Naive B cell (primary cell): ENCODE measurements around the gene KCNJ2. TPM values are rescaled to one million over a fixed set of nuclear protein-coding genes. Genes with fewer than 3 reads are reported as not detected.
A peak's percentile ranks its signal among the peaks of the same experiment; 100 is the strongest.

Experiments
- ATAC-seq, 2 donors: fragments of 150-1000 bp; cut with Tn5 transposase; 2 replicates each; pipeline ENCODE4 v1.10.0; 2021; ENCODE audit warnings: low read depth in 2 of 2, mild to moderate bottlenecking in 2 of 2, moderate library complexity in 2 of 2
- DNase-seq: peaks from one replicate; pipeline ENCODE4 v3.0.0; 2022
- H3K27ac Mint-ChIP-seq, 6 donors: one replicate each; pipeline ENCODE4 v1.8.0; 2020 to 2022; ENCODE audit warnings: mild to moderate bottlenecking in 6 of 6, mixed read lengths in 6 of 6, moderate library complexity in 5 of 6, inconsistent platforms in 2 of 6
- H3K27me3 Mint-ChIP-seq, 3 donors: one replicate each; pipeline ENCODE4 v1.8.0; 2021 to 2022; ENCODE audit warnings: mixed read lengths in 3 of 3, mild to moderate bottlenecking in 1 of 3
- H3K36me3 Mint-ChIP-seq, 2 donors: one replicate each; pipeline ENCODE4 v1.8.0; 2020 to 2022; ENCODE audit warnings: mixed read lengths in 2 of 2, inconsistent platforms in 1 of 2, mild to moderate bottlenecking in 1 of 2
- H3K4me1 Mint-ChIP-seq, 3 donors: one replicate each; pipeline ENCODE4 v1.8.0; 2020 to 2022; ENCODE audit warnings: mixed read lengths in 3 of 3, inconsistent platforms in 1 of 3, mild to moderate bottlenecking in 1 of 3, moderate library complexity in 1 of 3
- H3K4me3 Mint-ChIP-seq, 8 donors: one replicate each; pipeline ENCODE4 v1.8.0; 2020 to 2022; ENCODE audit warnings: mild to moderate bottlenecking in 8 of 8, mixed read lengths in 8 of 8, moderate library complexity in 8 of 8, inconsistent platforms in 2 of 8
- H3K9me3 Mint-ChIP-seq, 7 donors: one replicate each; pipeline ENCODE4 v1.8.0; 2020 to 2022; ENCODE audit warnings: mixed read lengths in 7 of 7, mild to moderate bottlenecking in 5 of 7, inconsistent platforms in 2 of 7, moderate library complexity in 1 of 7
- polyA plus RNA-seq, 6 donors: library from polyadenylated mRNA; unstranded; fragments of 300-500 nt; fragmentation: Illumina TruSeq; gene quantifications; one replicate each; pipeline ENCODE4 v1.2.3, GENCODE V29; 2021; ENCODE audit warnings: low read depth in 6 of 6

The KCNJ2 gene
- not detected for polyA plus RNA-seq

DNA sequence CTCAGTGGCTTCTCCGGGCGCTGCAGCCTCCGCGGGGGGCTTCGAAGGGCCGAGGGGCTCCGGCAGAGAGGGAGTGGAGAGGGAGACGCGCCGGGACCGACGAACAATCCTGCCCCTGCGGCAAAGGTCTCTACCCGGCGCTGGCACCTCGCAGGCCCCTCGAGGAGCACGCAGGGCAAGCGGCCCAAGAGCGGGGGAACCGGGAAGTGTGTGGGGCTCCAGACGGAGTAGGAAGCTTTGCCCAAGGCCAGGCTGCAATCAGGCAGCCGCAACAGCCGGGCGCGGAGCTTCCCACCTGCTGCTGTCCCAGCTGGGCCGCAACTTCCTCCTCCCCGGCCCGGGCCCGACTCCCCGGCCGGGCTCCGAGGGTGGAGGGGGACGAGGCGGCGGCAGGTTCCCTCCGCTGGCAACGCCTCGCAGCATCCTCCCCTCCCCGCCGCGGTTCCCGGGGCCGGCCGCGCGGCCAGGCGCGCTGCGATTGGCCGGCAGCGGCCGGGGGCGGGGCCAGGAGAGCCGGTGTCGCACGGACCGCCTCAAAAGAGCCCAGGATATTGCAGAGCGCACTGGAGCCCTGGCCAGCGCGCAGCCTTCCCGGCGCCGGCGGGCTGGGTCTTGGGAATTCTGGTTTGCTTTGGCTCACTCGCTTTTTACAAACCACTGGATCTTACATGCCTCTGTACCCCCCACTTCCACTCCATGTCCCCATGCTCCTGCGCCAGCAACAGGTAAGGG, at the start of gene KCNJ2:
KCNJ2 (plus strand) TSS at position 556 of the 732 bp plus-strand sequence. CDS start 5,508 bp downstream, outside the sequence.
- ATAC-seq (peak; percentile 88 to 90), DNase-seq (peak; percentile 71)
- peaks cover 13 to 21% (median 18%) of the 10 kb centered on the region in 3 donors for H3K4me1 Mint-ChIP-seq
- no peaks in the 10 kb centered on the region for H3K9me3 Mint-ChIP-seq
- H3K36me3 Mint-ChIP-seq: no peaks in the 10 kb centered on the region
- peak within 1 kb of the TSS in 5 of 6 donors; percentile 13 to 91 (median 39) for H3K27ac Mint-ChIP-seq
- H3K27me3 Mint-ChIP-seq: peaks cover 21 to 50% (median 31%) of the 10 kb centered on the region in 3 donors
- peak within 1 kb of the TSS; percentile 80 to 93 (median 90) for H3K4me3 Mint-ChIP-seq

DNA sequence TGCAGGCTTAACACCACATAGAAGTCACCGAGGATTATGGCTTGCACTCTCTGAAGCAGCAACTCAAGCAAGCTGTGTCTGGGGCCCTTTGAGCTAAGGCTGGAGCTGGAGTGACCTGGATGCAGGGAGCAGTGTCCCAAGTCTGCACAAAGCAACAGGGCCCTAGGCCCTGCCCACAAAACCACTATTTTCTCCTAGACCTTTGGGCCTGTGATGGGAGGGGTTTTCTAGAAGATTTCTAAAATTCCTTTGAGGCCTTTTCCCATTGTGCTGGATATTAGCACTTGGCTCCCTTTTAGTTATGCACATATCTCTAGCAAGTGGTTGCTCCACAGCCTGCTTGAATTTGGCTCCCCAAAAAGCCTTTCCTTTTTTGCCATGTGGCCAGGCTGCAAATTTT, 49.8 kb upstream of the KCNJ2 start:
- Mint-ChIP-seq H3K4me3 (no peak overlapping the region), H3K27ac (no peak overlapping the region), H3K9me3 (peaks cover 0 to 13% (median 0%) of the 10 kb centered on the region in 7 donors), H3K36me3 (no peaks in the 10 kb centered on the region), H3K4me1 (peaks cover 0 to 5% (median 0%) of the 10 kb centered on the region in 3 donors), H3K27me3 (no peaks in the 10 kb centered on the region)
- no peak for DNase-seq
- no peak for ATAC-seq

DNA sequence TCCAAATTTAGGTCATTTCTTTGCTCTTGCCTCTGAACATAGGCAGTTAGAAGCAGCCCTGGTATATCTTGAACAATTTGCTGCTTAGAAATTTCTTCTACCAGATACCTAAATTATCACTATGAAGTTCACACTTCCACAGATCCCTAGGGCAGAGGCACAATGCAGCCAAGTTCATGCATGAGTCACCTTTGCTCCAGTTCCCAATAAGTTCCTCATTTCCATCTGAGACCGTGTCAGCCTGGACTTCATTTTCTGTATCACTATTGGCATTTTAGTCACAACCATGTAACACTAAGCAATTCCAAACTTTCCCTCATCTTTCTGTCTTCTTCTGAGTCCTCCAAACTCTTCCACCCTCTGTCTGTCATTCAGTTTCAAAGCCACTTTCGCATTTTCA, 49.3 kb upstream of the KCNJ2 start:
- Mint-ChIP-seq H3K9me3 (peaks cover 0 to 13% (median 0%) of the 10 kb centered on the region in 7 donors), H3K27me3 (no peaks in the 10 kb centered on the region), H3K36me3 (no peaks in the 10 kb centered on the region), H3K4me3 (no peak overlapping the region), H3K27ac (peak overlapping the region in 1 of 6 donors; percentile 5), H3K4me1 (peaks cover 0 to 5% (median 0%) of the 10 kb centered on the region in 3 donors)
- ATAC-seq: no peak
- DNase-seq: no peak

DNA sequence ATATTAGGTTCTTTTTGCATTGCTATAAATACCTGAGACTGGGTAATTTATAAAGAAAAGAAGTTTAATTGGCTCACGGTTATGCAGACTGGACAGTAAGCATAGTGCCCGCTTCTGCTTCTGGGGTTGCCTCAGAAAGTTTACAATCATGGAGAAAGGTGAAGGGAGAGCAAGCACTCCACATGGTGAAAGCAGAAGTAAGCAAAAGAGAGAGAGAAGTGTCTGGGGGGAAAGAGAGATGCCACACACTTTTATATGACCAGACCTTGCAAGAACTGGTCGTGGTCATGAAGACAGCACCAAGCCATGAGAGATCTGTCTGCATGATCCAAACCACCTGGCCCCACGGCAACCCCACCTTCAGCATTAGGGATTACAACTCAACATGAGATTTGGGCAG, 48.9 kb upstream of the KCNJ2 start:
- Mint-ChIP-seq H3K9me3 (peaks cover 0 to 13% (median 0%) of the 10 kb centered on the region in 7 donors), H3K27ac (no peak overlapping the region), H3K27me3 (no peaks in the 10 kb centered on the region), H3K4me3 (no peak overlapping the region), H3K36me3 (no peaks in the 10 kb centered on the region), H3K4me1 (peaks cover 0 to 5% (median 0%) of the 10 kb centered on the region in 3 donors)
- no peak for DNase-seq
- no peak for ATAC-seq

DNA sequence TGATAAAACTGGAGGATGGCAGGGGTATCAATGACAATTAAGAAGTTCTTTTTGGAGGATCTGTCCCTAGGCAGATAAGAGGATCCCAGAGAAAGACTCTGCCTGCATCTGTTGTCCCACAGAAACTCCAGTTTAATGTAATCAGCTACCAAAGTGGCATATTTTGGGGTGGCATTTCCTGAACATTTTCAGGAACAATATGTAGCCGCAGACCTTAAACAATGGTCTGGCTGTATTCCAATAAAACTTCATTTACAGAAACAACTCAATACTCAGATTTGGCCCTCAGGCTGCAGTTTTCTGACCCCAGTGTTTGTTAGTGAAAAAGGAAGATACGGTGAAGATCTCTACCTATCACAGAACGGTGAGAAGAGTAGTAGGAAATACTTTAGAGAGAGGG, 48.2 kb upstream of the KCNJ2 start:
- Mint-ChIP-seq H3K4me3 (no peak overlapping the region), H3K36me3 (no peaks in the 10 kb centered on the region), H3K27ac (no peak overlapping the region), H3K4me1 (peaks cover 0 to 5% (median 0%) of the 10 kb centered on the region in 3 donors), H3K9me3 (peaks cover 0 to 13% (median 0%) of the 10 kb centered on the region in 7 donors), H3K27me3 (no peaks in the 10 kb centered on the region)
- DNase-seq (no peak), ATAC-seq (no peak)

DNA sequence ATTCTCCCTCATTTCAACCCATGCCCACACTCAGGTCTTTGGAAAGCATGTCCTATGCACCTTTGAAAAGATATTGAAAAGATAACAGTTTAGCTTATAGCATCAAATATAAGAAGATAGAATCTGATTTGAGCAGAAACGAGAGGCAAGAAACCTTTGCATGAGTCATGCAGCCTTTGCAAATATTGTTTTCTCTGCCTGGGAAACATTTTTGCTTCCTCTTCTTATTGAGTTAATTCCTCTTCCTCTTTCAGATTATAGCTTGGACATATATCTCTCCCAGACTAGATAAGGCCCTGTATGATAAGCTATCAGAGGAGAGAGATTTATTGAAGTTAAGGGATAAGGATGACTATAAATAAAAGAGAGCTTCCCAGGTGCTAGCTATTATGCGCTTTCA, 46.1 kb upstream of the KCNJ2 start:
- no peak overlapping the region for H3K27ac Mint-ChIP-seq
- H3K4me3 Mint-ChIP-seq: no peak overlapping the region
- peaks cover 0 to 5% (median 0%) of the 10 kb centered on the region in 3 donors for H3K4me1 Mint-ChIP-seq
- ATAC-seq (no peak), DNase-seq (no peak)
- H3K27me3 Mint-ChIP-seq: no peaks in the 10 kb centered on the region
- no peaks in the 10 kb centered on the region for H3K36me3 Mint-ChIP-seq
- peaks cover 0 to 6% (median 0%) of the 10 kb centered on the region in 7 donors for H3K9me3 Mint-ChIP-seq

DNA sequence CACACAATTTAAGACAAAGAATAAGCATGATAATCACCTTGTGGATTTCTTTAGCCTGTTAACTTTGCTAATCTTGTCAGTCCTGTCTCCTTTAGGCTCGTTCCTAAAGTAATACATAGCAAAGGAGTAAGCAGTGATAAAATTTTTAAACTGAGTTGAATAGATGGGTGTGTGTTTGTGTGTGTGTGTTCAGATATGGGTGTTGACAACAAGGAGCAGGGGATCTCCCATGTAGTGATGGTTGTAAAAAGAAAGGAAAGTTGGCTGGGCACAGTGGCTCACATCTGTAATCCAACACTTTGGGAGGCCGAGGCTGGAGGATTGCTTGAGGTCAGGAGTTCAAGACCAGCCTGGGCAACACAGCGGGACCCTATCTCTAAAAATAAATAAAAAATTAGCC, 44.6 kb upstream of the KCNJ2 start:
- DNase-seq (no peak), ATAC-seq (no peak)
- peaks cover 0 to 5% (median 0%) of the 10 kb centered on the region in 3 donors for H3K4me1 Mint-ChIP-seq
- H3K27ac Mint-ChIP-seq: peak overlapping the region in 1 of 6 donors; percentile 37
- H3K9me3 Mint-ChIP-seq: peaks cover 0 to 5% (median 0%) of the 10 kb centered on the region in 7 donors
- H3K27me3 Mint-ChIP-seq: no peaks in the 10 kb centered on the region
- H3K4me3 Mint-ChIP-seq: no peak overlapping the region
- H3K36me3 Mint-ChIP-seq: no peaks in the 10 kb centered on the region

DNA sequence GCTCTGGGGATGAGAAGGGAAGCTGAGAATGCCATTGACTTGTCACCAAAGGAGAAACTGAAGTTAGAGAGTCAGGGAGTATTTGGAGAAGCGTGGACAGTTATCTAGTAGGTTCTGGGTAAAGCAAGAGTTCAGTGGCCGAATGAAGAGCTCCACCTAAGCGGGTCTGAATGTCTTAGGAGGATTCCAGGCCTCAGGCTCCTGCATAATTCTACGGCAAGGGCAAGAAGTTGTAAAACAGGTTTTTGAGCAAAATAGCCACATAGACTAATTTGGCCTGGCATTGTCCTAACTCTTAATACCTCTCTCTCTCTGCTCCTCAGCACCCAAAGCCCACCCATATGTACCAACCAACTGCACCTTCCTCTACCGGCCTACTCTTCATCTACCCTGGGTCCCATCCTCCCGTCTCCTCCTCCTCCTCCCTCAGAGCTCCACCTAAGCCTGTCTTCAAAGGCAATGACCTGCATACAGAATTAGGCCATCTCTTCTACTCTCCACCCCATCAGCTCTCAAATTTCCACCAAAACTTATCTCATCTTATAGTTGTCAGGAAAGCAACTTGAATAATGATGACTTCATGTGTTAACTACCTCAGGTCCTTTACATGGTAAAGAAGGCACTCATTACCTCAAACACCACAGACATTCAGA, 42.0 kb upstream of the KCNJ2 start:
- Mint-ChIP-seq H3K27ac (no peak overlapping the region), H3K4me3 (peak overlapping the region in 1 of 8 donors; percentile 38), H3K4me1 (no peaks in the 10 kb centered on the region), H3K9me3 (peaks cover 0 to 2% (median 0%) of the 10 kb centered on the region in 7 donors), H3K27me3 (no peaks in the 10 kb centered on the region), H3K36me3 (no peaks in the 10 kb centered on the region)
- ATAC-seq (no peak), DNase-seq (no peak)

DNA sequence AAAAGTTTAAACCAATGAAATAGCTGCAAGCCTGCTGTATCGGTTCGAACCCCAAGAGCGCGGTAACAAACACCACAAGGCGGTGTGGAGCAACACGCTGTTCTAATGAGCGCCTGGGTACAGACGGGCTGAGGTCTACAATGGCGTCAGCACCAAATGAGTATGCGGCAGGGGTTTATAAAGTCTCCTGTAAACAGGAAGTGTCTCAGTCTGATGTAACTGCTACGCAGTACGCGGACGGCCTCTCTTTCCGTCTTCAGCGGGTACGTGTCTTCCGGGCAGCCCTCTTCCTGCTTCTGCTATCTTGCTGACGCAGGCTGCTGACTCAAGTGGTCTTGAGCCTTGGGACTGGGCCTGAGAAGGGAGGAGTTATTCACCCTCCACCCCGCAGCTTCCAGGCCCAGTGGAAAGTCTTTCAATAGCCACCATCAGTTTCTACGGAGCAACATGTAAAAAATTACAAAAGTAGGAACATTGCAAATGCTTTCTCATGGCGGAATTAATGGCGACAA, 40.5 kb upstream of the KCNJ2 start:
- H3K4me1 Mint-ChIP-seq: no peaks in the 10 kb centered on the region
- H3K4me3 Mint-ChIP-seq: no peak overlapping the region
- no peaks in the 10 kb centered on the region for H3K36me3 Mint-ChIP-seq
- H3K27me3 Mint-ChIP-seq: no peaks in the 10 kb centered on the region
- ATAC-seq: no peak
- H3K27ac Mint-ChIP-seq: no peak overlapping the region
- H3K9me3 Mint-ChIP-seq: peaks cover 0 to 2% (median 0%) of the 10 kb centered on the region in 7 donors
- no peak for DNase-seq

DNA sequence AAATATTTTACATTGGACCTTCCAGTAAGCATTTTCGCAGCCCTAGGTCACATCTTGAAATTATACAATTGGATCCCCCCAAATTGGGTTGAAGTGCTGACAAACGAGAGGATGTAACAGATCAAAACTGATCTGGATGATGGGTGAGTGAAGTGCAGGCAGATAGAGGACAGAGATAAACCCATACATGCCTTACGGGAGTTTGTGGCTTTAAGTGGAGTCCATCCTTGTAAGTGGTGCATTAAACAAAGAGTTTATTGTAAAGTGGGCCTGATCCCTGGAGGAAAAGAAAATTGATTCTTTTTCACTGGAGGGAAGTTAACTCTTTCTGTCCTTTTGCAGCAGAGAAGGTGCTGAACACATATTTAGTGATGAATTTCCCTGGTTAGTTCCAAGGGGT, 39.0 kb upstream of the KCNJ2 start:
- peaks cover 0 to 2% (median 0%) of the 10 kb centered on the region in 7 donors for H3K9me3 Mint-ChIP-seq
- no peak overlapping the region for H3K4me3 Mint-ChIP-seq
- ATAC-seq (no peak), DNase-seq (no peak)
- no peaks in the 10 kb centered on the region for H3K36me3 Mint-ChIP-seq
- no peak overlapping the region for H3K27ac Mint-ChIP-seq
- no peaks in the 10 kb centered on the region for H3K4me1 Mint-ChIP-seq
- H3K27me3 Mint-ChIP-seq: no peaks in the 10 kb centered on the region

DNA sequence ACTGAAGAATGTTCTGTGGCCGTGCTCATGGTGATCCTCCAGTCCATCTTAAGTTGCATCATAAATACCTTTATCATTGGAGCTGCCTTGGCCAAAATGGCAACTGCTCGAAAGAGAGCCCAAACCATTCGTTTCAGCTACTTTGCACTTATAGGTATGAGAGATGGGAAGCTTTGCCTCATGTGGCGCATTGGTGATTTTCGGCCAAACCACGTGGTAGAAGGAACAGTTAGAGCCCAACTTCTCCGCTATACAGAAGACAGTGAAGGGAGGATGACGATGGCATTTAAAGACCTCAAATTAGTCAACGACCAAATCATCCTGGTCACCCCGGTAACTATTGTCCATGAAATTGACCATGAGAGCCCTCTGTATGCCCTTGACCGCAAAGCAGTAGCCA, 36.8 kb upstream of the KCNJ2 start:
- ATAC-seq (no peak), DNase-seq (no peak)
- Mint-ChIP-seq H3K36me3 (no peaks in the 10 kb centered on the region), H3K27ac (no peak overlapping the region), H3K4me1 (peaks cover 8 to 9% (median 8%) of the 10 kb centered on the region in 3 donors), H3K27me3 (no peaks in the 10 kb centered on the region), H3K9me3 (peaks cover 0 to 2% (median 0%) of the 10 kb centered on the region in 7 donors), H3K4me3 (no peak overlapping the region)

DNA sequence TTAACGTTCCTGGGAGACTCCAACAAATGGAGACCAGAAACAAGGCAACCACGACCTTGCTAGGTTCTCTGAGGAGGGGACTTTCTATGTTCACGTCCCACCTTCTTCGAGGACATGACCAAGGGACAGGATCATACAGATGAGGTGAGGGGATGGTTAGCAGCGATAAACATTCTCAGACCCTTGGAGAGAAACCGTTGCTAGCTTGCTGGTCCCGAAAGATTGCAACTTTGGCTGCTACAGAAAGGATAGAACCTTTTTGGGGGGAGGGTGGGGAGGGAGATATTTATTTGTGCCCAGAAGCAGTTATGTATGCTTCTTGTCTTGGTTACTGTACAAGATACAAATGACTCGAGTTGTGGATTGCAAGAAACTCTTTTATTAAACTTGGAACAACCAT, 35.3 kb upstream of the KCNJ2 start:
- Mint-ChIP-seq H3K27me3 (no peaks in the 10 kb centered on the region), H3K27ac (no peak overlapping the region), H3K4me3 (no peak overlapping the region), H3K9me3 (peaks cover 0 to 2% (median 0%) of the 10 kb centered on the region in 7 donors), H3K4me1 (peaks cover 9 to 12% (median 10%) of the 10 kb centered on the region in 3 donors), H3K36me3 (no peaks in the 10 kb centered on the region)
- DNase-seq (no peak), ATAC-seq (no peak)

DNA sequence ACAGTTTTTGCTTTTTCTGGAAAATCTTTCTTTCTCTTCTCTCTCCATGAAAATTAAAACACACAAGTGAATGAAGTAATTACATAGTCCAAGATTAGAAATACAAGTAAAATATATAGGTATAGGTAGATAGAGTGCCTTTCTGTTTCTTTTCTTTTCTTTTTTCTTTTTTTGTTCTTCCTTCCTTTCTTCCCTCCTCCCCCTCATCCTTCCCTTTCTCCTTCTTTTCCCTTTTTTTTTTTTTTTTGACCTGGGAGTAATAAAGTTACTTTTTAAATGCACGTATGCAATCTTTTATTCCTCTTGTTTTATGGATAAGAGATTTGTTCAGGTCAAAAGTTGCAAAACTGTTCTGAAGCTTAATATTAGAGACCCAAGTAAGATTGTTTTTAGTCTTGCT, 34.6 kb upstream of the KCNJ2 start:
- ATAC-seq: no peak
- peaks cover 0 to 2% (median 0%) of the 10 kb centered on the region in 7 donors for H3K9me3 Mint-ChIP-seq
- peaks cover 9 to 12% (median 10%) of the 10 kb centered on the region in 3 donors for H3K4me1 Mint-ChIP-seq
- no peak overlapping the region for H3K27ac Mint-ChIP-seq
- no peaks in the 10 kb centered on the region for H3K36me3 Mint-ChIP-seq
- no peak overlapping the region for H3K4me3 Mint-ChIP-seq
- no peak for DNase-seq
- H3K27me3 Mint-ChIP-seq: no peaks in the 10 kb centered on the region

DNA sequence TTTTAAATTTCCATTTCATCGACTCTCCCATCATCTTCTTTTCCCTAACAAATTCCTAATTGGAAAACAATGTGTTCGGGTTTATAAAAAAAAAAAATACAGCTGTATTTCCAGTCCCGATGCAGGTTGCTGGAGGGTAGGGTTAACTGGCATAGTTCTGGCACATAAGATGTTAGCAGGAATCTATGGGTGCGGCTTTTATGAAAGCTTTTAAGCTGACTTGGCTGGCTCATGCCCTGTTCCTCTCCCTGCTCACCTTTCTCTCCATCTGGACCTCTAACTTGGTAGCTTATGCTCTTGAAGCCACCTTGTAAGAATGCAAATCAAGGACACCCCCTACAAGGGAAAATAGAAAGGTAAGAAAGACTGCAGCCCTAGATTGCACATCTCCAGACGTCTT, 33.2 kb upstream of the KCNJ2 start:
- ATAC-seq (no peak), DNase-seq (no peak)
- Mint-ChIP-seq H3K36me3 (no peaks in the 10 kb centered on the region), H3K9me3 (peaks cover 0 to 2% (median 0%) of the 10 kb centered on the region in 7 donors), H3K27me3 (no peaks in the 10 kb centered on the region), H3K4me1 (peaks cover 9 to 12% (median 10%) of the 10 kb centered on the region in 3 donors), H3K4me3 (no peak overlapping the region), H3K27ac (peak overlapping the region in 1 of 6 donors; percentile 35)
